C1 segment of cervical spinal cord (tissue), 14 donors: Measurements from ENCODE around the gene VILL.
"Not testable (repeated sequence)": the region's sequence is repeated elsewhere in the genome, so short reads cannot be mapped to it uniquely, and the experiment has no call there.

Source experiments
- DNase-seq, 14 donors: peaks; one replicate each; lab custom pipeline; 2025; lab: John Stamatoyannopoulos, UW

The VILL gene

GRCh38 chr3:38033586-38033985, 43.0 kb downstream of the VILL start:
- not testable (repeated sequence) for DNase-seq

- not testable (repeated sequence) for DNase-seq
Measured at GRCh38 chr3:38034335-38034734, 43.7 kb downstream of the VILL start.

GRCh38 chr3:38036286-38036685, 45.7 kb downstream of the VILL start:
- DNase-seq = no peak

- DNase-seq = no peak
Measured at GRCh38 chr3:38036906-38037305, 46.3 kb downstream of the VILL start.

GRCh38 chr3:38038447-38038911, 47.9 kb downstream of the VILL start:
- no peak for DNase-seq

- DNase-seq = no peak
Measured at GRCh38 chr3:38039101-38039898, 48.7 kb downstream of the VILL start, which contains the start of gene DLEC1. Gene DLEC1 (plus strand): TSS chr3:38039208. CDS start chr3:38039226, 18 bp downstream.

- DNase-seq = peak in 8 of 14 donors; percentile 10 to 61 (median 34)
Measured at GRCh38 chr3:38039899-38040261, 49.3 kb downstream of the VILL start.

- no peak for DNase-seq
Measured at GRCh38 chr3:38040401-38040800, 49.8 kb downstream of the VILL start.

- DNase-seq = no peak
Measured at GRCh38 chr3:38043486-38043885, 52.9 kb downstream of the VILL start.

GRCh38 chr3:38046027-38046426, 55.4 kb downstream of the VILL start:
- no peak for DNase-seq

- no peak for DNase-seq
Measured at GRCh38 chr3:38046821-38047220, 56.2 kb downstream of the VILL start.

- DNase-seq = no peak
Measured at GRCh38 chr3:38047896-38048295, 57.3 kb downstream of the VILL start.

GRCh38 chr3:38049358-38050126, 59.0 kb downstream of the VILL start:
- DNase-seq = peak in 1 of 14 donors; percentile 25

GRCh38 chr3:38051131-38051530, 60.5 kb downstream of the VILL start:
- no peak for DNase-seq

- DNase-seq = not testable (repeated sequence)
Measured at GRCh38 chr3:38053286-38053685, 62.7 kb downstream of the VILL start.

- DNase-seq = not testable (repeated sequence)
Measured at GRCh38 chr3:38053813-38054498, 63.4 kb downstream of the VILL start.

- no peak for DNase-seq
Measured at GRCh38 chr3:38054499-38055001, 64.0 kb downstream of the VILL start.
